Measurements from ENCODE around the gene IL13RA1. TPM values are rescaled to one million over a fixed set of nuclear protein-coding genes. Genes with fewer than 3 reads are reported as not detected.

The IL13RA1 gene
- total RNA-seq, 1 experiment from 2014 or later = 0.93 TPM

DNA sequence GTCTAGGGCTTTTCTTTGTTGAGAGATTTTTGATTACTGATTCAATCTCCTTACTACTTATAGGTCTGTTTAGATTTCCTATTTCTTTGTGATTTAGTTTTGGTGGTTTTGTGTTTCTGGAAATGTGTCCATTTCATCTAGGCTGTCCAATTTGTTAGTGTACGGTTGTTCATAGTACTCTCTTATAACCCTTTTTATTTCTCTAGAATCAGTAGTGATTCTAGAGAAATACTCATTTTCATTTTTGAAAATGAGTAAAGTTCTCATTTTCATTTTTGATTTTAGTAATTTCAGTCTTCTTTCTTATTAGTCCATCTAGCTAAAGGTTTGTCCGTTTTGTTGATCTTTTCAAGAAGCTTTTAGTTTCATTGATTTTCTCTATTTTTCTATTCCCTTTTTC is 7.5 kb downstream of the IL13RA1 start:
- no peak for DNase-seq
- no peaks in the 10 kb centered on the region for H3K79me2 ChIP-seq (ENCODE audit: low read length)

GRCh38 chrX:118736394-118737010 is 9.1 kb downstream of the IL13RA1 start:
- H3K27me3 ChIP-seq (ENCODE audit: low read length) = no peaks in the 10 kb centered on the region
- H4K20me1 ChIP-seq (ENCODE audit: insufficient read depth, low read depth, low read length) = no peaks in the 10 kb centered on the region
- H2AFZ ChIP-seq (ENCODE audit: low read length) = no peak overlapping the region
- DNase-seq = no peak
- no peaks in the 10 kb centered on the region for H3K9me2 ChIP-seq (replicated peaks; ENCODE audit: insufficient read depth, low read length)
- H3K4me3 ChIP-seq (ENCODE audit: low read length) = no peak overlapping the region
- H3K27ac ChIP-seq (ENCODE audit: low read length) = no peak overlapping the region
- H3K4me2 ChIP-seq (ENCODE audit: low read depth, low read length, poor library complexity, severe bottlenecking) = no peak overlapping the region
- no peaks in the 10 kb centered on the region for H3K36me3 ChIP-seq (ENCODE audit: insufficient read depth, low read length)
- no peaks in the 10 kb centered on the region for H3K4me1 ChIP-seq (ENCODE audit: low read length)
- no peaks in the 10 kb centered on the region for H3K79me2 ChIP-seq (ENCODE audit: low read length)
- H3K9ac ChIP-seq (ENCODE audit: low read length) = no peak overlapping the region
- H3K9me3 ChIP-seq (ENCODE audit: low read length) = no peaks in the 10 kb centered on the region

More for the DNA sequence above, 7.5 kb downstream of the IL13RA1 start:
- Histone ChIP-seq H3K36me3 (ENCODE audit: insufficient read depth, low read length) (no peaks in the 10 kb centered on the region), H3K9me3 (ENCODE audit: low read length) (no peaks in the 10 kb centered on the region), H3K27ac (ENCODE audit: low read length) (no peak overlapping the region), H3K4me1 (ENCODE audit: low read length) (no peaks in the 10 kb centered on the region), H4K20me1 (ENCODE audit: insufficient read depth, low read depth, low read length) (no peaks in the 10 kb centered on the region), H3K9me2 (replicated peaks; ENCODE audit: insufficient read depth, low read length) (no peaks in the 10 kb centered on the region), H2AFZ (ENCODE audit: low read length) (no peak overlapping the region), H3K27me3 (ENCODE audit: low read length) (no peaks in the 10 kb centered on the region), H3K4me2 (ENCODE audit: low read depth, low read length, poor library complexity, severe bottlenecking) (no peak overlapping the region), H3K4me3 (ENCODE audit: low read length) (no peak overlapping the region), H3K9ac (ENCODE audit: low read length) (no peak overlapping the region)

- H3K79me2 ChIP-seq (ENCODE audit: low read length) = no peaks in the 10 kb centered on the region
These were observed 12.2 kb downstream of the IL13RA1 start for GRCh38 chrX:118739577-118739976.

DNA sequence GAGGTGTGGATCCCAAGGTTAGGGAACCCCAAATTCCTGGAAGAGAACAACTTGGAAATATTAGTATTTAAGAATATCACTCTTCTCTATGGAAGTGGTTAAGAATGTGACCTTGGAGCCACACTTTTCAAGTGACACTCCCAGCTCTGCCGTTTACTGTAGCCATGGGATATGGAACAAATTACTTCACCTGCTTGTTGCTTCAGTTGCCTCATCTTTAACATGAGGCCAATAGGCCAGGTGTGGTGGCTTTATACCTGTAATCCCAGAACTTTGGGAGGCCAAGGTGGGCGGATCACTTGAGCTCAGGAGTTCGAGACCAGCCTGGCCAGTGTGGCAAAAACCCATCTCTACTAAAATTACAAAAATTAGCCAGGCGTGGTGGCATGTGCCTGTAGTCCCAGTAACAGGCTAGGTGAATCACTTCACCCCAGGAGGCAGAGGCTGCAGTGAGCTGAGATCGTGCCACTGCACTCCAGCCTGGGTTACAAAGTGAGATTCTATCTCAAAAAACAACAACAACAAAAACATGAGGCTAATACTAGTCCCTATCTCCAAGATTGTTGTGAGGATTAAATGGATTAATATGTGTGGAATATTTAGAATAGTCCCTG is 13.0 kb downstream of the IL13RA1 start:
- Histone ChIP-seq H3K27me3 (ENCODE audit: low read length) (no peaks in the 10 kb centered on the region), H3K4me3 (ENCODE audit: low read length) (no peak overlapping the region), H3K9me3 (ENCODE audit: low read length) (no peaks in the 10 kb centered on the region), H4K20me1 (ENCODE audit: insufficient read depth, low read depth, low read length) (no peaks in the 10 kb centered on the region), H3K9me2 (replicated peaks; ENCODE audit: insufficient read depth, low read length) (no peaks in the 10 kb centered on the region), H3K79me2 (ENCODE audit: low read length) (no peaks in the 10 kb centered on the region), H3K9ac (ENCODE audit: low read length) (no peak overlapping the region), H3K4me1 (ENCODE audit: low read length) (no peaks in the 10 kb centered on the region), H3K36me3 (ENCODE audit: insufficient read depth, low read length) (no peaks in the 10 kb centered on the region), H2AFZ (ENCODE audit: low read length) (no peak overlapping the region), H3K4me2 (ENCODE audit: low read depth, low read length, poor library complexity, severe bottlenecking) (no peak overlapping the region), H3K27ac (ENCODE audit: low read length) (no peak overlapping the region)
- DNase-seq = no peak

More at GRCh38 chrX:118739577-118739976, 12.2 kb downstream of the IL13RA1 start:
- Histone ChIP-seq H3K4me3 (ENCODE audit: low read length) (no peak overlapping the region), H4K20me1 (ENCODE audit: insufficient read depth, low read depth, low read length) (no peaks in the 10 kb centered on the region), H3K9ac (ENCODE audit: low read length) (no peak overlapping the region), H3K27me3 (ENCODE audit: low read length) (no peaks in the 10 kb centered on the region), H3K4me2 (ENCODE audit: low read depth, low read length, poor library complexity, severe bottlenecking) (no peak overlapping the region), H3K36me3 (ENCODE audit: insufficient read depth, low read length) (no peaks in the 10 kb centered on the region), H3K9me3 (ENCODE audit: low read length) (no peaks in the 10 kb centered on the region), H2AFZ (ENCODE audit: low read length) (no peak overlapping the region), H3K4me1 (ENCODE audit: low read length) (no peaks in the 10 kb centered on the region), H3K27ac (ENCODE audit: low read length) (no peak overlapping the region), H3K9me2 (replicated peaks; ENCODE audit: insufficient read depth, low read length) (no peaks in the 10 kb centered on the region)
- no peak for DNase-seq

DNA sequence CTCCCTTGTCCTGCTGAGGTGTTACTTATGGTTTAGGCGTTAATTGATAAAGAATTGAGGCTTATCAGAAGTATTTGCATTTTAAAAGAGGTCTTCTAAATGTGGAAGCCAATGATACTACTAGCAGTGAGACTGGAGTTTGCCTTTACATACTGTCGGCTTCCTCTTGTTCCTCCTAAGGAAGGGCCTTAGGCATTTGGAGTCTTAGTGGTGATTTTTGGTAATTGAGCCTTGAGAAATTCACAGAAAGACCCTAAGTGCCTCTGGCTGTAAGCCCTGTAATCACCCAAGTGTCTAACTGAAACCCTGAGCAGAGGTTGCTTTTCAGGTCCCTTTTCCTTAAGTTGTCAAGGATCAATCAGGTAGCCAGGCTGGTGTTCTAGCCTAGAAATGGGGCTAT is 14.8 kb downstream of the IL13RA1 start:
- Histone ChIP-seq H3K4me3 (ENCODE audit: low read length) (no peak overlapping the region), H4K20me1 (ENCODE audit: insufficient read depth, low read depth, low read length) (no peaks in the 10 kb centered on the region), H3K27ac (ENCODE audit: low read length) (no peak overlapping the region), H3K4me1 (ENCODE audit: low read length) (no peaks in the 10 kb centered on the region), H3K27me3 (ENCODE audit: low read length) (no peaks in the 10 kb centered on the region), H3K4me2 (ENCODE audit: low read depth, low read length, poor library complexity, severe bottlenecking) (no peak overlapping the region), H3K79me2 (ENCODE audit: low read length) (no peaks in the 10 kb centered on the region), H3K9ac (ENCODE audit: low read length) (no peak overlapping the region), H2AFZ (ENCODE audit: low read length) (no peak overlapping the region), H3K36me3 (ENCODE audit: insufficient read depth, low read length) (no peaks in the 10 kb centered on the region), H3K9me3 (ENCODE audit: low read length) (no peaks in the 10 kb centered on the region), H3K9me2 (replicated peaks; ENCODE audit: insufficient read depth, low read length) (no peaks in the 10 kb centered on the region)
- no peak for DNase-seq

DNA sequence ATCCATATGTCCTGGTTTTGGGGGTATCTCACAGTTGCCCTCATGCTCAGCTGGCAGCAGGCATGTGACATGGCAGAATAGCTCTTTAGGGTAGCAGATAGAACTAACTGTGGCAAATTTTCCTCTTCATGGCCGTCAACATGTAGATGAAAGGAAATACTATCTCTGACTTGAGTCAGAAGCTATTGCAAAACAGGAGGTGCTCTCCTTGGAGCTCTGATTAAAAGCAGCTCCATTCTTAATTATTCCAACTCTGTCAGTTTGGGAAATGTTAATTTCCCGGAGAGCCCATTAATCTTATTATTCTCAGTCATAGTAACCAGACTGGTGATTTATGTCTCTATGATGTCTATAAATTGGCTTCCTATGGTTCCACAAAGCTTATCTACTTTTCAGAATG is 18.2 kb downstream of the IL13RA1 start:
- no peaks in the 10 kb centered on the region for H3K36me3 ChIP-seq (ENCODE audit: insufficient read depth, low read length)
- H3K9ac ChIP-seq (ENCODE audit: low read length) = no peak overlapping the region
- no peaks in the 10 kb centered on the region for H4K20me1 ChIP-seq (ENCODE audit: insufficient read depth, low read depth, low read length)
- no peak overlapping the region for H3K4me3 ChIP-seq (ENCODE audit: low read length)
- H2AFZ ChIP-seq (ENCODE audit: low read length) = no peak overlapping the region
- no peak overlapping the region for H3K4me2 ChIP-seq (ENCODE audit: low read depth, low read length, poor library complexity, severe bottlenecking)
- no peaks in the 10 kb centered on the region for H3K4me1 ChIP-seq (ENCODE audit: low read length)
- H3K27ac ChIP-seq (ENCODE audit: low read length) = no peak overlapping the region
- no peak for DNase-seq
- H3K9me3 ChIP-seq (ENCODE audit: low read length) = no peaks in the 10 kb centered on the region
- no peaks in the 10 kb centered on the region for H3K9me2 ChIP-seq (replicated peaks; ENCODE audit: insufficient read depth, low read length)
- H3K79me2 ChIP-seq (ENCODE audit: low read length) = no peaks in the 10 kb centered on the region
- no peaks in the 10 kb centered on the region for H3K27me3 ChIP-seq (ENCODE audit: low read length)

- no peak overlapping the region for H2AFZ ChIP-seq (ENCODE audit: low read length)
- H3K4me1 ChIP-seq (ENCODE audit: low read length) = no peaks in the 10 kb centered on the region
- H3K79me2 ChIP-seq (ENCODE audit: low read length) = no peaks in the 10 kb centered on the region
- no peaks in the 10 kb centered on the region for H3K9me3 ChIP-seq (ENCODE audit: low read length)
- H4K20me1 ChIP-seq (ENCODE audit: insufficient read depth, low read depth, low read length) = no peaks in the 10 kb centered on the region
- no peak overlapping the region for H3K4me2 ChIP-seq (ENCODE audit: low read depth, low read length, poor library complexity, severe bottlenecking)
- H3K9me2 ChIP-seq (replicated peaks; ENCODE audit: insufficient read depth, low read length) = no peaks in the 10 kb centered on the region
- no peak overlapping the region for H3K27ac ChIP-seq (ENCODE audit: low read length)
- H3K36me3 ChIP-seq (ENCODE audit: insufficient read depth, low read length) = no peaks in the 10 kb centered on the region
- H3K9ac ChIP-seq (ENCODE audit: low read length) = no peak overlapping the region
- H3K27me3 ChIP-seq (ENCODE audit: low read length) = 0 out of 2 replicates have a peak, but pooled peaks cover 4% of the 10 kb centered on the region
- H3K4me3 ChIP-seq (ENCODE audit: low read length) = no peak overlapping the region
- DNase-seq = no peak
These were observed 24.8 kb downstream of the IL13RA1 start for GRCh38 chrX:118751950-118752783.

DNA sequence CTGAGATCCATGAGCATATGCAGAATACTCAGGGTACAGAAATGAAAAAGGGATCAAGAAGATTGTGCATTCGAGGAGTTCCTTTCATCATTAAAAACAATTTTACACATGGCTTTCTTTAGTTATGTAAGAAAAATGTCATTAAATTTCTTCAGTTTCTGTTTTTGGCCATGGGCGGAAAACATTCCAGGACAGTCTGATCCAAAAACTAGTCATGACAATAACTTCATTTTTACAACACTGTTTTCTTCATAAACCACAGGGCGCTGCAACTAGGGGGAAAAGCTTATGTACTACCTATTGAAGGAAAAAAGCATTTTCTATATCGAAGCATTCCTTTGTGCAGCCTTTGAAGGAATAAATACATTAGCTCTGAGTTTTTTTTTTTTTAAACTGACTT is 28.2 kb downstream of the IL13RA1 start:
- DNase-seq = no peak
- no peaks in the 10 kb centered on the region for H3K36me3 ChIP-seq (ENCODE audit: insufficient read depth, low read length)
- H2AFZ ChIP-seq (ENCODE audit: low read length) = no peak overlapping the region
- 0 out of 2 replicates have a peak, but pooled peaks cover 4% of the 10 kb centered on the region for H3K27me3 ChIP-seq (ENCODE audit: low read length)
- no peak overlapping the region for H3K9ac ChIP-seq (ENCODE audit: low read length)
- H3K79me2 ChIP-seq (ENCODE audit: low read length) = no peaks in the 10 kb centered on the region
- H3K9me2 ChIP-seq (replicated peaks; ENCODE audit: insufficient read depth, low read length) = no peaks in the 10 kb centered on the region
- no peak overlapping the region for H3K4me3 ChIP-seq (ENCODE audit: low read length)
- H3K4me2 ChIP-seq (ENCODE audit: low read depth, low read length, poor library complexity, severe bottlenecking) = no peak overlapping the region
- H3K4me1 ChIP-seq (ENCODE audit: low read length) = no peaks in the 10 kb centered on the region
- no peaks in the 10 kb centered on the region for H3K9me3 ChIP-seq (ENCODE audit: low read length)
- H4K20me1 ChIP-seq (ENCODE audit: insufficient read depth, low read depth, low read length) = no peaks in the 10 kb centered on the region
- H3K27ac ChIP-seq (ENCODE audit: low read length) = no peak overlapping the region
